GM23338 (cell line): ENCODE results near the gene FAU.
A peak's percentile ranks its signal among the peaks of the same experiment; 100 is the strongest.

Experiments
- CREB1 ChIP-seq: fragments of 250-450 bp; sonication (Bioruptor Pico); IDR thresholded peaks from 2 replicates; pipeline ENCODE4 v1.5.0; 2020; ENCODE audit warnings: low read depth, mild to moderate bottlenecking, moderate library complexity
- CTCF ChIP-seq, 2 experiments: fragments of 200-600 bp in 1 of 2; sonication (generic) in 1 of 2; conservative IDR thresholded peaks; 2 replicates each; pipeline versions ENCODE4 v1.5.1 to v1.6.1; 2016 to 2017; ENCODE audit warnings: antibody characterized with exemption in 2 of 2, low read depth in 2 of 2, mild to moderate bottlenecking in 2 of 2, moderate library complexity in 1 of 2
- ETS1 ChIP-seq: IDR thresholded peaks from 2 replicates; pipeline ENCODE4 v1.6.1; 2016; ENCODE audit warnings: antibody characterized with exemption
- EZH2 ChIP-seq: fragments of 200-600 bp; sonication (generic); IDR thresholded peaks from one replicate; pipeline ENCODE4 v1.8.0; 2017; ENCODE audit warnings: antibody characterized with exemption, mild to moderate bottlenecking, low read depth; ENCODE audit not compliant: unreplicated experiment
- EZH2phosphoT487 ChIP-seq: fragments of 200-600 bp; sonication (generic); IDR thresholded peaks from one replicate; pipeline ENCODE4 v1.8.1; 2018; ENCODE audit warnings: antibody characterized with exemption; ENCODE audit not compliant: unreplicated experiment
- JUNB ChIP-seq: IDR thresholded peaks from one replicate; pipeline ENCODE4 v1.6.1; 2016; ENCODE audit warnings: antibody characterized with exemption; ENCODE audit not compliant: unreplicated experiment
- NANOG ChIP-seq: IDR thresholded peaks from 2 replicates; pipeline ENCODE4 v1.6.1; 2016; ENCODE audit warnings: antibody characterized with exemption, borderline replicate concordance
- POLR2AphosphoS5 ChIP-seq: IDR thresholded peaks from 2 replicates; pipeline ENCODE4 v1.6.1; 2016; ENCODE audit warnings: antibody characterized with exemption, low read depth
- REST ChIP-seq: IDR thresholded peaks from one replicate; pipeline ENCODE4 v1.6.1; 2018; ENCODE audit warnings: antibody characterized with exemption; ENCODE audit not compliant: unreplicated experiment
- STAT1 ChIP-seq: IDR thresholded peaks from one replicate; pipeline ENCODE4 v1.6.1; 2016; ENCODE audit warnings: antibody characterized with exemption; ENCODE audit not compliant: unreplicated experiment
- ZNF462 ChIP-seq: fragments of 250-450 bp; sonication (Bioruptor Pico); IDR thresholded peaks from 2 replicates; pipeline ENCODE4 v1.5.0; 2020; ENCODE audit warnings: mild to moderate bottlenecking, moderate library complexity

- no peak for TF ChIP-seq CTCF (conservative IDR thresholded peaks at IDR 0.05; ENCODE audit: low read depth in 2 of 2)
- no peak for TF ChIP-seq JUNB
- no peak for TF ChIP-seq EZH2
- peak; percentile 99 for TF ChIP-seq POLR2AphosphoS5
- no peak for TF ChIP-seq EZH2phosphoT487
- peak; percentile 97 for TF ChIP-seq CREB1 (CRISPR knock-in tag)
- TF ChIP-seq REST, result no peak
- TF ChIP-seq STAT1, result no peak
- TF ChIP-seq ZNF462 (CRISPR knock-in tag), result no peak
- TF ChIP-seq ETS1, result peak; percentile 71
- TF ChIP-seq NANOG, result no peak
Measured at GRCh38 chr11:65121865-65122696, at the start of gene FAU, which contains the start of gene MRPL49.
